GM18526 (cell line): ENCODE data around the gene PROC.

Source experiments
- POLR2A ChIP-seq: IDR thresholded peaks from 3 replicates; pipeline ENCODE4 v1.6.1; 2011; ENCODE audit not compliant: insufficient read length; ENCODE audit errors: extremely low read depth

The PROC gene

DNA sequence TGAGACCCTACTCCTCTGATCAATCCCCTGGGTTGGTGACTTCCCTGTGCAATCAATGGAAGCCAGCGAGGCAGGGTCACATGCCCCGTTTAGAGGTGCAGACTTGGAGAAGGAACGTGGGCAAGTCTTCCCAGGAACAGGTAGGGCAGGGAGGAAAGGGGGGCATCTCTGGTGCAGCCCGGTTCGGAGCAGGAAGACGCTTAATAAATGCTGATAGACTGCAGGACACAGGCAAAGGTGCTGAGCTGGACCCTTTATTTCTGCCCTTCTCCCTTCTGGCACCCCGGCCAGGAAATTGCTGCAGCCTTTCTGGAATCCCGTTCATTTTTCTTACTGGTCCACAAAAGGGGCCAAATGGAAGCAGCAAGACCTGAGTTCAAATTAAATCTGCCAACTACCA lies 821 bp upstream of the PROC start:
- TF ChIP-seq POLR2A, result no peak

DNA sequence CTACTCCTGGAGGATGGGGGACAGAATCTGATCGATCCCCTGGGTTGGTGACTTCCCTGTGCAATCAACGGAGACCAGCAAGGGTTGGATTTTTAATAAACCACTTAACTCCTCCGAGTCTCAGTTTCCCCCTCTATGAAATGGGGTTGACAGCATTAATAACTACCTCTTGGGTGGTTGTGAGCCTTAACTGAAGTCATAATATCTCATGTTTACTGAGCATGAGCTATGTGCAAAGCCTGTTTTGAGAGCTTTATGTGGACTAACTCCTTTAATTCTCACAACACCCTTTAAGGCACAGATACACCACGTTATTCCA lies 844 bp downstream of the PROC start:
- no peak for TF ChIP-seq POLR2A

DNA sequence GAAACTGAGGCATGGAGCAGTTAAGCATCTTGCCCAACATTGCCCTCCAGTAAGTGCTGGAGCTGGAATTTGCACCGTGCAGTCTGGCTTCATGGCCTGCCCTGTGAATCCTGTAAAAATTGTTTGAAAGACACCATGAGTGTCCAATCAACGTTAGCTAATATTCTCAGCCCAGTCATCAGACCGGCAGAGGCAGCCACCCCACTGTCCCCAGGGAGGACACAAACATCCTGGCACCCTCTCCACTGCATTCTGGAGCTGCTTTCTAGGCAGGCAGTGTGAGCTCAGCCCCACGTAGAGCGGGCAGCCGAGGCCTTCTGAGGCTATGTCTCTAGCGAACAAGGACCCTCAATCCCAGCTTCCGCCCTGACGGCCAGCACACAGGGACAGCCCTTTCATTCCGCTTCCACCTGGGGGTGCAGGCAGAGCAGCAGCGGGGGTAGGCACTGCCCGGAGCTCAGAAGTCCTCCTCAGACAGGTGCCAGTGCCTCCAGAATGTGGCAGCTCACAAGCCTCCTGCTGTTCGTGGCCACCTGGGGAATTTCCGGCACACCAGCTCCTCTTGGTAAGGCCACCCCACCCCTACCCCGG lies 1.3 kb downstream of the PROC start:
- TF ChIP-seq POLR2A, result no peak

DNA sequence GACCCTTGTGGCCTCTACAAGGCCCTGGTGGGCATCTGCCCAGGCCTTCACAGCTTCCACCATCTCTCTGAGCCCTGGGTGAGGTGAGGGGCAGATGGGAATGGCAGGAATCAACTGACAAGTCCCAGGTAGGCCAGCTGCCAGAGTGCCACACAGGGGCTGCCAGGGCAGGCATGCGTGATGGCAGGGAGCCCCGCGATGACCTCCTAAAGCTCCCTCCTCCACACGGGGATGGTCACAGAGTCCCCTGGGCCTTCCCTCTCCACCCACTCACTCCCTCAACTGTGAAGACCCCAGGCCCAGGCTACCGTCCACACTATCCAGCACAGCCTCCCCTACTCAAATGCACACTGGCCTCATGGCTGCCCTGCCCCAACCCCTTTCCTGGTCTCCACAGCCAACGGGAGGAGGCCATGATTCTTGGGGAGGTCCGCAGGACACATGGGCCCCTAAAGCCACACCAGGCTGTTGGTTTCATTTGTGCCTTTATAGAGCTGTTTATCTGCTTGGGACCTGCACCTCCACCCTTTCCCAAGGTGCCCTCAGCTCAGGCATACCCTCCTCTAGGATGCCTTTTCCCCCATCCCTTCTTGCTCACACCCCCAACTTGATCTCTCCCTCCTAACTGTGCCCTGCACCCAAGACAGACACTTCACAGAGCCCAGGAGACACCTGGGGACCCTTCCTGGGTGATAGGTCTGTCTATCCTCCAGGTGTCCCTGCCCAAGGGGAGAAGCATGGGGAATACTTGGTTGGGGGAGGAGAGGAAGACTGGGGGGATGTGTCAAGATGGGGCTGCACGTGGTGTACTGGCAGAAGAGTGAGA lies 2.0 kb downstream of the PROC start:
- no peak for TF ChIP-seq POLR2A

DNA sequence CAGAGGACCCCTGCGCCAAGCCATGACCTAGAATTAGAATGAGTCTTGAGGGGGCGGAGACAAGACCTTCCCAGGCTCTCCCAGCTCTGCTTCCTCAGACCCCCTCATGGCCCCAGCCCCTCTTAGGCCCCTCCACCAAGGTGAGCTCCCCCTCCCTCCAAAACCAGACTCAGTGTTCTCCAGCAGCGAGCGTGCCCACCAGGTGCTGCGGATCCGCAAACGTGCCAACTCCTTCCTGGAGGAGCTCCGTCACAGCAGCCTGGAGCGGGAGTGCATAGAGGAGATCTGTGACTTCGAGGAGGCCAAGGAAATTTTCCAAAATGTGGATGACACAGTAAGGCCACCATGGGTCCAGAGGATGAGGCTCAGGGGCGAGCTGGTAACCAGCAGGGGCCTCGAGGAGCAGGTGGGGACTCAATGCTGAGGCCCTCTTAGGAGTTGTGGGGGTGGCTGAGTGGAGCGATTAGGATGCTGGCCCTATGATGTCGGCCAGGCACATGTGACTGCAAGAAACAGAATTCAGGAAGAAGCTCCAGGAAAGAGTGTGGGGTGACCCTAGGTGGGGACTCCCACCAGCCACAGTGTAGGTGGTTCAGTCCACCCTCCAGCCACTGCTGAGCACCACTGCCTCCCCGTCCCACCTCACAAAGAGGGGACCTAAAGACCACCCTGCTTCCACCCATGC lies 3.0 kb downstream of the PROC start:
- TF ChIP-seq POLR2A, result no peak

DNA sequence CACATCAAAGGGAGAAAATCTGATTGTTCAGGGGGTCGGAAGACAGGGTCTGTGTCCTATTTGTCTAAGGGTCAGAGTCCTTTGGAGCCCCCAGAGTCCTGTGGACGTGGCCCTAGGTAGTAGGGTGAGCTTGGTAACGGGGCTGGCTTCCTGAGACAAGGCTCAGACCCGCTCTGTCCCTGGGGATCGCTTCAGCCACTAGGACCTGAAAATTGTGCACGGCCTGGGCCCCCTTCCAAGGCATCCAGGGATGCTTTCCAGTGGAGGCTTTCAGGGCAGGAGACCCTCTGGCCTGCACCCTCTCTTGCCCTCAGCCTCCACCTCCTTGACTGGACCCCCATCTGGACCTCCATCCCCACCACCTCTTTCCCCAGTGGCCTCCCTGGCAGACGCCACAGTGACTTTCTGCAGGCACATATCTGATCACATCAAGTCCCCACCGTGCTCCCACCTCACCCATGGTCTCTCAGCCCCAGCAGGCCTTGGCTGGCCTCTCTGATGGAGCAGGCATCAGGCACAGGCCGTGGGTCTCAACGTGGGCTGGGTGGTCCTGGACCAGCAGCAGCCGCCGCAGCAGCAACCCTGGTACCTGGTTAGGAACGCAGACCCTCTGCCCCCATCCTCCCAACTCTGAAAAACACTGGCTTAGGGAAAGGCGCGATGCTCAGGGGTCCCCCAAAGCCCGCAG lies 3.8 kb downstream of the PROC start:
- no peak for TF ChIP-seq POLR2A

DNA sequence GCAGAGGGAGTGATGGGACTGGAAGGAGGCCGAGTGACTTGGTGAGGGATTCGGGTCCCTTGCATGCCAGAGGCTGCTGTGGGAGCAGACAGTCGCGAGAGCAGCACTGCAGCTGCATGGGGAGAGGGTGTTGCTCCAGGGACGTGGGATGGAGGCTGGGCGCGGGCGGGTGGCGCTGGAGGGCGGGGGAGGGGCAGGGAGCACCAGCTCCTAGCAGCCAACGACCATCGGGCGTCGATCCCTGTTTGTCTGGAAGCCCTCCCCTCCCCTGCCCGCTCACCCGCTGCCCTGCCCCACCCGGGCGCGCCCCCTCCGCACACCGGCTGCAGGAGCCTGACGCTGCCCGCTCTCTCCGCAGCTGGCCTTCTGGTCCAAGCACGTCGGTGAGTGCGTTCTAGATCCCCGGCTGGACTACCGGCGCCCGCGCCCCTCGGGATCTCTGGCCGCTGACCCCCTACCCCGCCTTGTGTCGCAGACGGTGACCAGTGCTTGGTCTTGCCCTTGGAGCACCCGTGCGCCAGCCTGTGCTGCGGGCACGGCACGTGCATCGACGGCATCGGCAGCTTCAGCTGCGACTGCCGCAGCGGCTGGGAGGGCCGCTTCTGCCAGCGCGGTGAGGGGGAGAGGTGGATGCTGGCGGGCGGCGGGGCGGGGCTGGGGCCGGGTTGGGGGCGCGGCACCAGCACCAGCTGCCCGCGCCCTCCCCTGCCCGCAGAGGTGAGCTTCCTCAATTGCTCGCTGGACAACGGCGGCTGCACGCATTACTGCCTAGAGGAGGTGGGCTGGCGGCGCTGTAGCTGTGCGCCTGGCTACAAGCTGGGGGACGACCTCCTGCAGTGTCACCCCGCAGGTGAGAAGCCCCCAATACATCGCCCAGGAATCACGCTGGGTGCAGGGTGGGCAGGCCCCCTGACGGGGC lies 4.6 kb downstream of the PROC start:
- TF ChIP-seq POLR2A, result no peak

DNA sequence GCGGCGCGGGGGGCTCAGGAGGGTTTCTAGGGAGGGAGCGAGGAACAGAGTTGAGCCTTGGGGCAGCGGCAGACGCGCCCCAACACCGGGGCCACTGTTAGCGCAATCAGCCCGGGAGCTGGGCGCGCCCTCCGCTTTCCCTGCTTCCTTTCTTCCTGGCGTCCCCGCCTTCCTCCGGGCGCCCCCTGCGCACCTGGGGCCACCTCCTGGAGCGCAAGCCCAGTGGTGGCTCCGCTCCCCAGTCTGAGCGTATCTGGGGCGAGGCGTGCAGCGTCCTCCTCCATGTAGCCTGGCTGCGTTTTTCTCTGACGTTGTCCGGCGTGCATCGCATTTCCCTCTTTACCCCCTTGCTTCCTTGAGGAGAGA lies 5.2 kb downstream of the PROC start:
- no peak for TF ChIP-seq POLR2A

DNA sequence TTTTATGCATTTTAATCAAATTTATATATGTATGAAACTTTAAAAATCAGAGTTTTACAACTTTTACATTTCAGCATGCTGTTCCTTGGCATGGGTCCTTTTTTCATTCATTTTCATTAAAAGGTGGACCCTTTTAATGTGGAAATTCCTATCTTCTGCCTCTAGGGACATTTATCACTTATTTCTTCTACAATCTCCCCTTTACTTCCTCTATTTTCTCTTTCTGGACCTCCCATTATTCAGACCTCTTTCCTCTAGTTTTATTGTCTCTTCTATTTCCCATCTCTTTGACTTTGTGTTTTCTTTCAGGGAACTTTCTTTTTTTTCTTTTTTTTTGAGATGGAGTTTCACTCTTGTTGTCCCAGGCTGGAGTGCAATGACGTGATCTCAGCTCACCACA lies 5.7 kb downstream of the PROC start:
- no peak for TF ChIP-seq POLR2A

DNA sequence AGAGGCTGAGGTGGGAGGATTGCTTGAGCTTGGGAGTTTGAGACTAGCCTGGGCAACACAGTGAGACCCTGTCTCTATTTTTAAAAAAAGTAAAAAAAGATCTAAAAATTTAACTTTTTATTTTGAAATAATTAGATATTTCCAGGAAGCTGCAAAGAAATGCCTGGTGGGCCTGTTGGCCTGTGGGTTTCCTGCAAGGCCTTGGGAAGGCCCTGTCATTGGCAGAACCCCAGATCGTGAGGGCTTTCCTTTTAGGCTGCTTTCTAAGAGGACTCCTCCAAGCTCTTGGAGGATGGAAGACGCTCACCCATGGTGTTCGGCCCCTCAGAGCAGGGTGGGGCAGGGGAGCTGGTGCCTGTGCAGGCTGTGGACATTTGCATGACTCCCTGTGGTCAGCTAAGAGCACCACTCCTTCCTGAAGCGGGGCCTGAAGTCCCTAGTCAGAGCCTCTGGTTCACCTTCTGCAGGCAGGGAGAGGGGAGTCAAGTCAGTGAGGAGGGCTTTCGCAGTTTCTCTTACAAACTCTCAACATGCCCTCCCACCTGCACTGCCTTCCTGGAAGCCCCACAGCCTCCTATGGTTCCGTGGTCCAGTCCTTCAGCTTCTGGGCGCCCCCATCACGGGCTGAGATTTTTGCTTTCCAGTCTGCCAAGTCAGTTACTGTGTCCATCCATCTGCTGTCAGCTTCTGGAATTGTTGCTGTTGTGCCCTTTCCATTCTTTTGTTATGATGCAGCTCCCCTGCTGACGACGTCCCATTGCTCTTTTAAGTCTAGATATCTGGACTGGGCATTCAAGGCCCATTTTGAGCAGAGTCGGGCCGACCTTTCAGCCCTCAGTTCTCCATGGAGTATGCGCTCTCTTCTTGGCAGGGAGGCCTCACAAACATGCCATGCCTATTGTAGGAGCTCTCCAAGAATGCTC lies 6.6 kb downstream of the PROC start:
- no peak for TF ChIP-seq POLR2A

DNA sequence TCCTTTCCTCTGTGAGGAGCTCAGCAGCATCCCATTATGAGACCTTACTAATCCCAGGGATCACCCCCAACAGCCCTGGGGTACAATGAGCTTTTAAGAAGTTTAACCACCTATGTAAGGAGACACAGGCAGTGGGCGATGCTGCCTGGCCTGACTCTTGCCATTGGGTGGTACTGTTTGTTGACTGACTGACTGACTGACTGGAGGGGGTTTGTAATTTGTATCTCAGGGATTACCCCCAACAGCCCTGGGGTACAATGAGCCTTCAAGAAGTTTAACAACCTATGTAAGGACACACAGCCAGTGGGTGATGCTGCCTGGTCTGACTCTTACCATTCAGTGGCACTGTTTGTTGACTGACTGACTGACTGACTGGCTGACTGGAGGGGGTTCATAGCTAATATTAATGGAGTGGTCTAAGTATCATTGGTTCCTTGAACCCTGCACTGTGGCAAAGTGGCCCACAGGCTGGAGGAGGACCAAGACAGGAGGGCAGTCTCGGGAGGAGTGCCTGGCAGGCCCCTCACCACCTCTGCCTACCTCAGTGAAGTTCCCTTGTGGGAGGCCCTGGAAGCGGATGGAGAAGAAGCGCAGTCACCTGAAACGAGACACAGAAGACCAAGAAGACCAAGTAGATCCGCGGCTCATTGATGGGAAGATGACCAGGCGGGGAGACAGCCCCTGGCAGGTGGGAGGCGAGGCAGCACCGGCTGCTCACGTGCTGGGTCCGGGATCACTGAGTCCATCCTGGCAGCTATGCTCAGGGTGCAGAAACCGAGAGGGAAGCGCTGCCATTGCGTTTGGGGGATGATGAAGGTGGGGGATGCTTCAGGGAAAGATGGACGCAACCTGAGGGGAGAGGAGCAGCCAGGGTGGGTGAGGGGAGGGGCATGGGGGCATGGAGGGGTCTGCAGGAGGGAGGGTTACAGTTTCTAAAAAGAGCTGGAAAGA lies 7.6 kb downstream of the PROC start:
- no peak for TF ChIP-seq POLR2A

DNA sequence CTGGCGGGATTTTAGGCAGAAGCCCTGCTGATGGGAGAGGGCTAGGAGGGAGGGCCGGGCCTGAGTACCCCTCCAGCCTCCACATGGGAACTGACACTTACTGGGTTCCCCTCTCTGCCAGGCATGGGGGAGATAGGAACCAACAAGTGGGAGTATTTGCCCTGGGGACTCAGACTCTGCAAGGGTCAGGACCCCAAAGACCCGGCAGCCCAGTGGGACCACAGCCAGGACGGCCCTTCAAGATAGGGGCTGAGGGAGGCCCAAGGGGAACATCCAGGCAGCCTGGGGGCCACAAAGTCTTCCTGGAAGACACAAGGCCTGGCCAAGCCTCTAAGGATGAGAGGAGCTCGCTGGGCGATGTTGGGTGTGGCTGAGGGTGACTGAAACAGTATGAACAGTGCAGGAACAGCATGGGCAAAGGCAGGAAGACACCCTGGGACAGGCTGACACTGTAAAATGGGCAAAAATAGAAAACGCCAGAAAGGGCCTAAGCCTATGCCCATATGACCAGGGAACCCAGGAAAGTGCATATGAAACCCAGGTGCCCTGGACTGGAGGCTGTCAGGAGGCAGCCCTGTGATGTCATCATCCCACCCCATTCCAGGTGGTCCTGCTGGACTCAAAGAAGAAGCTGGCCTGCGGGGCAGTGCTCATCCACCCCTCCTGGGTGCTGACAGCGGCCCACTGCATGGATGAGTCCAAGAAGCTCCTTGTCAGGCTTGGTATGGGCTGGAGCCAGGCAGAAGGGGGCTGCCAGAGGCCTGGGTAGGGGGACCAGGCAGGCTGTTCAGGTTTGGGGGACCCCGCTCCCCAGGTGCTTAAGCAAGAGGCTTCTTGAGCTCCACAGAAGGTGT lies 8.5 kb downstream of the PROC start:
- TF ChIP-seq POLR2A, result no peak
